GM12873 (cell line): ENCODE data around the gene LAMP2.

Experiments used
- TF ChIP-seq, protein P1 (sequence below): IDR thresholded peaks from 2 replicates; pipeline ENCODE4 v1.5.1; 2012; ENCODE audit warnings: low read depth, mild to moderate bottlenecking, moderate library complexity, low read length, control low read depth; ENCODE audit not compliant: insufficient read depth; ENCODE audit errors: missing control alignments

Gene LAMP2

DNA sequence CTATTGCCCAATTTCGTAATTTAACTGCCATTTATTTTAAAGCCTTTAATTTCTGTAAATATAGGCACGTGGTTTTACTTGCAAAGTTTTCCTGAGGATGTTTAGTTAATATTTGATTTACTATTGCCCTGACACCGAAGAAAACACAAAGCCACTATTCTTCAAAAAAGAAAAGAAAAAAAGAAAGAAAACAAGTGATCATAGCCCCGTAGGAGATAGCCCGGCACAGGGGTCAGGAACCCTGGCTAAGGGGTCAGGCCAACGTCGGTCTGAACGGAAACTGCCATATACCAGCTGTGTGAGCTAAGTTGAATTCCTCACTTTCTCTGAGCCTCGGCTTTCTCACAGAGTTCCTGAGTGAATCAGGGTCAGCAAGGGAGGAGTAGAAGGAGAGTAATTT, 17.7 kb upstream of the LAMP2 start:
- TF ChIP-seq, protein P1, sequence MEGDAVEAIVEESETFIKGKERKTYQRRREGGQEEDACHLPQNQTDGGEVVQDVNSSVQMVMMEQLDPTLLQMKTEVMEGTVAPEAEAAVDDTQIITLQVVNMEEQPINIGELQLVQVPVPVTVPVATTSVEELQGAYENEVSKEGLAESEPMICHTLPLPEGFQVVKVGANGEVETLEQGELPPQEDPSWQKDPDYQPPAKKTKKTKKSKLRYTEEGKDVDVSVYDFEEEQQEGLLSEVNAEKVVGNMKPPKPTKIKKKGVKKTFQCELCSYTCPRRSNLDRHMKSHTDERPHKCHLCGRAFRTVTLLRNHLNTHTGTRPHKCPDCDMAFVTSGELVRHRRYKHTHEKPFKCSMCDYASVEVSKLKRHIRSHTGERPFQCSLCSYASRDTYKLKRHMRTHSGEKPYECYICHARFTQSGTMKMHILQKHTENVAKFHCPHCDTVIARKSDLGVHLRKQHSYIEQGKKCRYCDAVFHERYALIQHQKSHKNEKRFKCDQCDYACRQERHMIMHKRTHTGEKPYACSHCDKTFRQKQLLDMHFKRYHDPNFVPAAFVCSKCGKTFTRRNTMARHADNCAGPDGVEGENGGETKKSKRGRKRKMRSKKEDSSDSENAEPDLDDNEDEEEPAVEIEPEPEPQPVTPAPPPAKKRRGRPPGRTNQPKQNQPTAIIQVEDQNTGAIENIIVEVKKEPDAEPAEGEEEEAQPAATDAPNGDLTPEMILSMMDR, result no peak

DNA sequence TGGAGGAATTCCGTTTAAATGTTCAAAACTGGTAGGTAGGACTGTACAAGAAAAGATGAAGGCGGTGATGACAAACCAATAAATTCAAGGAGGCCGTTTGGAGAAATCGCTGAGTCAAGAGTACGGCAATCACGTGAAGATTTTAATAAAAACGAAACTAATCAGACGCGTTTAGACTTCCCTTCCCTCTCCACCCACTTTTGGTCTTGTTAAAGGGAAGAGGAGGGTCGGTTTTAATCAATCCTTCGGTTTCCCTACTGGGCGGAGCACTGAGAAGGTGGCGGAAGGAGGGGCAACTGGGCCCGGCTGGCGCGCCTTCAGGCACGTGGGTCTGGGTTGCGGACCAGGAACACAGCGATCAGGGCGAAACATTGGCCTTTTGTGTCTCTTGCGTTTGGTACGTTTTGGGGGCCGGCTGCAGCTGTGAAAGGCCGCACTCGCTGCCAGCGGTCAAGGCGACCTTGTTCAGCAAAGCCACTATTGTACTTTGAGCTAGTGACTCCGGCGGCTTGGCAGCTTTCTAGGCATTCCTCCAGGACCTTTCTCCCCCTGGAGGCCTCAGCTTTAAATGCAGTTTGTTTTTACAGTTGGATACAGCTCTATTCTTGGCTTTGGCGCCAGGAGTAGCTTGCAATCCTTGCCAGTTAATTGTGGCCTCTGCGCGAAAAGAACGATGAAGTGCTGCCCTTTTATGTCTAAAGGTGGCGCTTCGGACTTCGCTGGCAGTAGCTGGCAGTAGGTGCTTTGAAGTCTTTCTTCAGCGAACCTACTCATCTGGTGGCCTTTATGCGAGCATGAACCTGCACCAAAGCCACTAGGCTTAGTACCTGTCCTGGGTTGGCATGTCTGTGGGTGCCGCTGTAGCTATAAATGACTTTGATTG, 16.8 kb upstream of the LAMP2 start:
- TF ChIP-seq, protein P1, result no peak

DNA sequence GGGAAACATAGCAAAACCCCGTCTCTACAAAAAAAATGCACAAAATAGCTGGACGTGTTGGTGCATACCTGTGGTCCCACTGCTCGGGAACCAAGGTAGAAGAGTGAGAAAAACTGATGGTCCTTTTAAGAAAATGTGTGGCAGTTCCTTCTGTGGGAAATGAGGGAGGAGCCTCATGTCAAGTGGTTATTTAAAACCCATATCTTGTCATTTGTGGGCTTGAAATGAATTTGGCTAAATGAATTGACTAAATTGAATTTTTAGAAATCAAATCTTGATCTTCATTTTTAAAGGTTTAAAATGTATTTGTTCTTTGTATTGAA, 16.2 kb upstream of the LAMP2 start:
- TF ChIP-seq, protein P1, result no peak

DNA sequence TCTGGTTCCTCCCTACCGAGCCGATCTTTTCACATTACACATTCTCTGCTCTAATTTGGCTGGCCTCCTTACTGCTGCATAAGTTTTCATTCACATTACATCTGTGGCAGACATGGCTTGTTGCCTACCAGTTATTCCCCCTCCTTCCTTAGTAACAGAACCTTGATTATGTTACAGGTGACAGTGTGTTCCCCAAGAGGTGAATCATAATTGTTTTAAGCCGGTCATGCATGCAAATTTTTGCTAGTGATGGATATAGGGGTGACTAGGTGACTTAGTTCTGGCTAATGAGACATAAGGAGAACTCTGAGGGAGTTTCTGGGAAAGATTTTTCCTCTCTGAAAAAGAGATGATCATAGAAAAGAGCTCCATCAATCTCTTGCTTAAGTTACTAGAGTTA, 8.4 kb upstream of the LAMP2 start:
- TF ChIP-seq, protein P1, result no peak

DNA sequence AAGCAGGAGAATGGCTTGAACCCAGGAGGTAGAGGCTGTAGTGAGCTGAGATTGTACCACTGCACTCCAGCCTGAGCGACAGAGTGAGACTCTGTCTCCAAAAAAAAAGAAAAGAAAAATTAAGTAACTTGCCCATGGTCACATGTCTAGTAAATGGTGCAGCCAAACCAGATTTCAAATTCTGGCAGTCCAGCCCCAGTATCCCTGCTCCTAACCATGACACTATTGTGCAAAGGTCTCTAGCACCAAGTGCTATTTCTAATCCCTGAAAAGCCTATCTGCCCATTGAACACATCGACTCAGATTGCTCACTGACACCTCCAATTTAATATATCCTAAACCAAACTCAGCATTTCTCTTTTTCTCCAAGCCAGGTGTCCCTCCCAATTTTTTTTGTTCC, 7.6 kb upstream of the LAMP2 start:
- TF ChIP-seq, protein P1, result no peak

DNA sequence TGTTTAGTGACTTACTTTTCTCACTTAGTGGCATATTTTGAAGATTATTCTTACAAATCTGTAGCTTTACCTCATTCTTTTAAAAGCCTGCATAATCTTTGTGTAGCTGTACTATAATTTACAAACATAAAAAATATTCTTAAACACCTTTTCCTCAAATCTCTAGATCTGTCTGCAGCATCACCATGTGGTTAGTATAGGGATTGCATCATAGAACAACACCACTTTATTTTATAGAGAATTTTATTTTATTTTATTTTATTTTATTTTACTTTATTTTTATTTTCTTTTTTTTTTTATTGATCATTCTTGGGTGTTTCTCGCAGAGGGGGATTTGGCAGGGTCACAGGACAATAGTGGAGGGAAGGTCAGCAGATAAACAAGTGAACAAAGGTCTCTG, 6.4 kb upstream of the LAMP2 start:
- TF ChIP-seq, protein P1, result peak; percentile 48

DNA sequence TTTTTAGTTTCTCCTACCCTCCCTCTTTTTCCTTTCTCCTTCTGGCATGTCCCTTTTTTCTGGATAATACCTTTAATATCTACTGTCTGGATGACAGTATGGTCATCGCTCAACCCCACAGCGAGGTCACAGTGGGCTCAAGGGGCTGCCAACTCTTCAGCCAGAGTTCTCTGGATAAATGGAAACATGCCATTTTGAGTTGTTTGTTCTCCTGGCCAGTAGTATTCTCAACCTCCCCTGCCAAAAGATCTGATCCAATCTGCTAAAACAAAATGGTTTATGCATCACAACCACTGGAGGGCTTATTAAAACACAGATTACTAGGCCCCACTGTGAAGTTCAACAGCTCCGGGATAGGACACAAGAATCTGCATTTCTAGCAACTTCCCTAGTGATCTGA, 5.0 kb upstream of the LAMP2 start:
- TF ChIP-seq, protein P1, result no peak
